Stimulated activated naive CD8-positive, alpha-beta T cell treated with anti-CD3 and anti-CD28 coated beads, Interleukin-15, Interleukin-2, amounts not matched to agents 100 U/mL and 50 U/mL, for 24 hours (primary cell): ENCODE results near the gene ARHGEF10L.

Source experiments
- ATAC-seq: fragments of 150-1000 bp; cut with Tn5 transposase; one replicate; pipeline ENCODE4 v1.10.0; 2021
- DNase-seq: peaks from one replicate; pipeline ENCODE4 v3.0.0; 2021

Gene ARHGEF10L

GRCh38 chr1:17523321-17524041, 16.0 kb upstream of the ARHGEF10L start:
- DNase-seq (no peak), ATAC-seq (no peak)

DNA sequence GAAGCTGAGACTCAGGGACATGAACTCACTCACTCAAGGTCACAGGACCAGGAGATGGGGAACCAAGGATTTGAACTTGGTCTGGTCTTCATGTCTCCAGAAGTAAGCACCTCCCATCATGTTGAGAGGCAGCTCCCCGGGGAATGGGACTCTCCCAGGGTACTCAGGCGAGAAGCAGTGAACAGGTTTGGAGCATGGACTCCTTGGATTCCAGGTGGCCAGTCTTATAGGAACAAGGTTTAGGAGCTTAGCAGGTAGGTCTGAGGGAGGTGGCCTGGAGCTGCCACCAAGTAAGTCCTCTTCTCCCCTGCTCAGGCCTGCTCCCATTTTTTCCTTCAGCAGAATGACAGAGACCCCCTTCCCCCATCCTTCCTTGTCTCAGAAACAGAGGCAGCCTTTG, 14.9 kb upstream of the ARHGEF10L start:
- DNase-seq: no peak
- no peak for ATAC-seq

GRCh38 chr1:17525996-17526686, 13.4 kb upstream of the ARHGEF10L start:
- ATAC-seq (no peak), DNase-seq (no peak)

DNA sequence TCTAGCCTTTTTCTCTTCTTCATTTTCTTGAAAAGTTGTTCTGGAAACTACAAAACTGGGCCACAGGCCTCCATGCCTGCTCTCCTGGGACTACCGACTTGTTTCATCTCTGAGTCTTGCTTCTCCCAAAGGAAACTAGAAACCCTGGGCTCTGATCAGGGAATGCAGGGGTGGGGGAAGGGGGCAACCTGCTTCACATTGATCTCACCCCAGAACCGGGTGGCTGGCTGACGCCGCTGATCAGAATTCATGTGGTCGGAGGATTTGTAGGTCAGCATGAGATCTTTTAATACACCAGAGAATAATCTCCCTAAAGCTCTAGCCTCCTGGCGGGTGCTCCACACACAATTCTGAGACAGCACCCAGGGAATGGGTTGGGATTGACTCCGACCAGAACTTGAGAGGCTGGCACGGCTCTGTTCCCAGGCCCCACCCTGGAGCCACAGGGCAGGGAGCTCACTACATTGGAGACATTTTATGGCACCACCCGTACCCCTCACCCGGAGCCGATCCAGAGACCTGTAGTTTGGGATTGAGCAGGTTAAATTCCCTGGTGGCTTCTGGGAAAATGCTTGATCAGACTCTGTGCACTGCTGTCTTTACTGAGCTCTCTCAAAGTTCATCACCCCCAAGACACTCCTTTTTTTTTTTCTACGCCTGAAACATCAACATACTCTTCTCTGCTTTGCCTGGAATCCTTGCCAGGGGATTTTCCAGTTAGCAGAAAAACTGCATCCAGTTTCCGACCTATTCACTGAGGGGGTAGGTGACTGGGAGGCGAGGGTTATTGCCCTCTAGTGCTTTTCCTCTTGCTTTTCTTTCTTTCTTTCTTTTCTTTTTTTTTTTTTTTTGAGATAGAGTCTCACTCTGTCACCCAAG, 12.2 kb upstream of the ARHGEF10L start:
- ATAC-seq (no peak), DNase-seq (no peak)

DNA sequence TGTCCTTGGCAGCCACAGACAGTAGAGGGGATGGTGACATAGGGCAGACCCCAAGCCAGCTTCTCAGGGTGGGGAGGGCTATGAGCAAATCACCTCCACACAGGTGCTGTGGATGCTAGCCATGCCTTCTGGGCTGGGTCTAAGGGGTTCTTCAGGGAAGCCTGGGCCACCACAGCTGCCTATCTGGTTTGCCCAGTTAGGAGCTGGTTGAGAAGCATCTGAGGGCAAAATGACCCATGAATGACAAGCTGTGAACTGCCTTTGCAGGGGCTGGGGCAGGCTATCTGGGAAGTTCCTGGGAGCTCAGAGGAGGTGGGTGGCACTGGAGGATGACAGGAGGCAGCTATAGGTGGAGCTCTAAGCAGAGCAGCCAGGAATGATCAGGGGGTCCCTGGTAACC, 10.1 kb upstream of the ARHGEF10L start:
- ATAC-seq (no peak), DNase-seq (no peak)

DNA sequence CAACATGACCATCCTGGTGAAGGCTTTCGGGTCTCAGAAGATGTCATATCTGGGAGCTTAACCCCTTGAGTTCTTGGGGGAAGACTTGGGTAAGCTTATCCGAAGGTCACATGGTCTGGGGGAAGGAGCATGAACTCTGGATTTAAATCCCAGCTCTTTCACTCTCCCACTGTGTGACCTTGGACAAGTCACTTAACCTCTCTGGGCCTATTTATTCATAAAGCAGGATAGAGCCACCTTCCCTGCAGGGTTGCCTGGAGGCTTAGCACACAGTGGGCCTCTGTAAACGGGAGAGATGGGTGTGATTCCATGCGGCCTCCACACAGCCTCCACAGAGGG, 8.2 kb upstream of the ARHGEF10L start:
- DNase-seq (no peak), ATAC-seq (no peak)

GRCh38 chr1:17531682-17532487, 7.6 kb upstream of the ARHGEF10L start:
- DNase-seq: no peak
- ATAC-seq: no peak

GRCh38 chr1:17533201-17533600, 6.3 kb upstream of the ARHGEF10L start:
- no peak for ATAC-seq
- DNase-seq: no peak

- no peak for DNase-seq
Observed at GRCh38 chr1:17535300-17535936, 4.1 kb upstream of the ARHGEF10L start.

GRCh38 chr1:17538010-17538409, 1.5 kb upstream of the ARHGEF10L start:
- DNase-seq: no peak
- no peak for ATAC-seq

More at GRCh38 chr1:17535300-17535936, 4.1 kb upstream of the ARHGEF10L start:
- ATAC-seq: no peak

GRCh38 chr1:17538428-17539117, 925 bp upstream of the ARHGEF10L start:
- ATAC-seq (no peak), DNase-seq (no peak)

DNA sequence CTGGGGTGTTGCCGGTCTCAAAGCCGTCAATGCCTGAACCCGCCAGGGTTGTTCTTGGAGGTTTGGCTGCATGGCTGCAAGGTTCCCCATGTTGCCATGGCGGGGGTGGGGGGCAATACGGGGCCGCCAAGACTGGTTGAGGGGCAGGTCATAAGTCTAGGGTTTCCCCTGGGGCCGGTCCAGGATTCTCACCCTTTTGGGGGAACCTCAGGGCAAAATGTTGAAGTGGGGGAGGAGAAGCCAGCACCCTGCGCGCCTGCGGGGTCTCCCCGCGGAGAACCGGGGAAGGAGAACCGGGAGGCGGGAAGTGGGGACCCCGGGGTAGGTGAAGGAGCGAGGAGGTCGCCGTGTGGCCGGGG, 401 bp upstream of the ARHGEF10L start:
- ATAC-seq (no peak), DNase-seq (no peak)

- ATAC-seq (no peak), DNase-seq (no peak)
Observed at GRCh38 chr1:17540255-17541001, 930 bp downstream of the ARHGEF10L start.

- no peak for ATAC-seq
- no peak for DNase-seq
Observed at GRCh38 chr1:17542645-17543044, 3.1 kb downstream of the ARHGEF10L start.

DNA sequence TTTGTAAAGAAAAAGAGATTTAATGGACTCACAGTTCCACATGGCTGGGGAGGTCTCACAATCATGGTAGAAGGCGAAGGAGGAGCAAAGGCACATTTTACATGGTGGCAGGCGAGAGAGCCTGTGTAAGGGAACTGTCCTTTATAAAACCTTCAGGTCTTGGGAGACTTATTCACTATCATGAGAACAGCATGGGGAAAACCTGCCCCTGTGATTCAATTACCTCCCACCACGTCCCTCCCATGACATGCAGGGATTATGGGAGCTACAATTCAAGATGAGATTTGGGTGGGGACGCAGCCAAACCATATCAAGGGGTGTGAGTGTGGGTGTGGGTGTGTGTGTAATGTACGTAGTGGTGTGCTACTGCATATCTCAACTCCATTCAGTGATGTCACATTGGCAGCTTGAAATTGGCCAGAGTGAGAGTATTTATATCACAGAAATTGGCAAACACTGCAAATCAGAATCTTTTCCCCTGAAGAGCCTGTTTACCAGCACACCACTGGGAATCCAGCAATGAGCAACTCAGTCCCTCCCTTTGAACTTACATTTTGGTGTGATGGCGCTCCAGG, 5.4 kb downstream of the ARHGEF10L start:
- DNase-seq: no peak
- ATAC-seq: no peak

GRCh38 chr1:17545356-17545755, 5.9 kb downstream of the ARHGEF10L start:
- no peak for DNase-seq
- no peak for ATAC-seq

- no peak for ATAC-seq
- DNase-seq: no peak
Observed at GRCh38 chr1:17546946-17547670, 7.6 kb downstream of the ARHGEF10L start.

- ATAC-seq: no peak
- no peak for DNase-seq
Observed at GRCh38 chr1:17549384-17549783, 9.9 kb downstream of the ARHGEF10L start.
